ENCODE results near the gene PARL.

The PARL gene

GRCh38 chr3:183862610-183863009 is 22.1 kb downstream of the PARL start:
- in situ Hi-C loops (cut with MboI; ENCODE audit: low sequenced_read_pairs), result no loop called here

- in situ Hi-C loops (cut with MboI; ENCODE audit: low sequenced_read_pairs), result no loop called here
These were observed 26.8 kb downstream of the PARL start for GRCh38 chr3:183857863-183858262.

GRCh38 chr3:183854318-183855035 is 30.2 kb downstream of the PARL start:
- in situ Hi-C loops (cut with MboI; ENCODE audit: low sequenced_read_pairs), result no loop called here

GRCh38 chr3:183845608-183846288 is 38.9 kb downstream of the PARL start:
- in situ Hi-C loops (cut with MboI; ENCODE audit: low sequenced_read_pairs), result no loop called here

GRCh38 chr3:183845090-183845489 is 39.6 kb downstream of the PARL start:
- in situ Hi-C loops (cut with MboI; ENCODE audit: low sequenced_read_pairs), result no loop called here

GRCh38 chr3:183844606-183845005 is 40.1 kb downstream of the PARL start:
- in situ Hi-C loops (cut with MboI; ENCODE audit: low sequenced_read_pairs), result no loop called here

GRCh38 chr3:183839751-183840150 is 44.9 kb downstream of the PARL start:
- in situ Hi-C loops (cut with MboI; ENCODE audit: low sequenced_read_pairs), result no loop called here

- in situ Hi-C loops (cut with MboI; ENCODE audit: low sequenced_read_pairs), result no loop called here
These were observed 46.8 kb downstream of the PARL start for GRCh38 chr3:183837894-183838293.

- in situ Hi-C loops (cut with MboI; ENCODE audit: low sequenced_read_pairs), result no loop called here
These were observed 47.3 kb downstream of the PARL start for GRCh38 chr3:183837390-183837789.

GRCh38 chr3:183833516-183833915 is 51.2 kb downstream of the PARL start:
- in situ Hi-C loops (cut with MboI; ENCODE audit: low sequenced_read_pairs), result no loop called here

GRCh38 chr3:183830187-183830586 is 54.5 kb downstream of the PARL start:
- in situ Hi-C loops (cut with MboI; ENCODE audit: low sequenced_read_pairs), result no loop called here

GRCh38 chr3:183829466-183829865 is 55.2 kb downstream of the PARL start:
- in situ Hi-C loops (cut with MboI; ENCODE audit: low sequenced_read_pairs), result no loop called here

- in situ Hi-C loops (cut with MboI; ENCODE audit: low sequenced_read_pairs), result no loop called here
These were observed 56.2 kb downstream of the PARL start for GRCh38 chr3:183828538-183828870.

GRCh38 chr3:183827809-183828537 is 56.7 kb downstream of the PARL start:
- in situ Hi-C loops (cut with MboI; ENCODE audit: low sequenced_read_pairs), result no loop called here

- in situ Hi-C loops (cut with MboI; ENCODE audit: low sequenced_read_pairs), result no loop called here
These were observed 58.0 kb downstream of the PARL start for GRCh38 chr3:183826448-183827250.

- in situ Hi-C loops (cut with MboI; ENCODE audit: low sequenced_read_pairs), result no loop called here
These were observed 59.1 kb downstream of the PARL start, which contains the start of gene MAP6D1 for GRCh38 chr3:183825456-183826161. Gene MAP6D1 (minus strand): TSS chr3:183825577. CDS start chr3:183825547, 30 bp downstream.

GRCh38 chr3:183824761-183825455 is 59.8 kb downstream of the PARL start:
- in situ Hi-C loops (cut with MboI; ENCODE audit: low sequenced_read_pairs), result no loop called here

- in situ Hi-C loops (cut with MboI; ENCODE audit: low sequenced_read_pairs), result no loop called here
These were observed 60.7 kb downstream of the PARL start for GRCh38 chr3:183823963-183824362.

GRCh38 chr3:183822631-183823030 is 62.0 kb downstream of the PARL start:
- in situ Hi-C loops (cut with MboI; ENCODE audit: low sequenced_read_pairs), result no loop called here

GRCh38 chr3:183819831-183820230 is 64.8 kb downstream of the PARL start:
- in situ Hi-C loops (cut with MboI; ENCODE audit: low sequenced_read_pairs), result no loop called here

Data from hTERT RPE-1 (cell line).